ENCODE results near the gene ATXN8OS. TPM values are rescaled to one million over a fixed set of nuclear protein-coding genes. Genes with fewer than 3 reads are reported as not detected.
"Not testable (repeated sequence)": the region's sequence is repeated elsewhere in the genome, so short reads cannot be mapped to it uniquely, and the experiment has no call there.

Gene ATXN8OS
- total RNA-seq, 2 donors from 2014 or later: not detected

DNA sequence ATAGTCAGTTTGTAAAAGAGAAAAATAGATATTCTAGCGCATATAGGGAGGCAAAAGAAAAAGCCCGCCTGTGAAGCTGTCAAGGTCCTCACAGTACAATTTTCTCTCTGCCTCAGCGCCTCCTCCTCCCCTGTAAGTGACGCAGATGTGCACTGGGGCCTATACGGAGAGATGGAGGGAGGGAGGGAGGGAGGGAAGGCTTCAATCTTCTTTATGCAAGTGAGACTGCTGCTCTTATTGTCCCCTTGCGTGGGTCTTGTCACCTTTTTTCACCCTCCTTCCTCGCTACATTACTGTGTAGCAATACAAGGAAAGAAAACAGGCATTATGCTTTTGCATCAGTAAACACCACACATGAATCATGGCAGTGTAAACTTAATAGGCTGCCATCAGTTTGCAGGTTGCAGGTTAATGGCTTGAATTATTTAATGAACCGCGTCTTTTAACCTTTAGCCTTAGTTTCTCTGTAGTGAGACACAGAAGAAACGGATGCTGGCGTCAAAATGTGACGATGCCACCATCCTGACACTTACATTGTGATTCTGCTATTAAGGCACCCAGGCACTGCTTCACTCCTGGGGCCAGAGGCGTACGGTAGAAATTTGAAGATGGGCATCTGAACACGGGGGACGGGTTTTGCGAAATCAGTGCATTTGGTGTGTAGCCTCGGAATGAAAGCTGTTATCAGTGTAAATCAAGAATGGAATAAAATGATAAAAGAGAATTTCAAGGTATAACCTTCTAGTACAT, 905 bp downstream of the ATXN8OS start, which contains the start of gene KLHL1:
KLHL1 (minus strand) TSS at position 97 of the 750 bp plus-strand sequence. CDS start 753 bp downstream, outside the sequence.
- Histone ChIP-seq H3K9me3 (no peaks in the 10 kb centered on the region), H3K27me3 (no peaks in the 10 kb centered on the region), H3K36me3 (replicated peaks in 1 of 2; ENCODE audit: insufficient read depth in 1 of 2, low read depth in 2 of 2) (no peaks in the 10 kb centered on the region), H3K4me1 (peaks cover 9% of the 10 kb centered on the region), H3K4me3 (no peak within 1 kb of the TSS), H3K27ac (no peak within 1 kb of the TSS)
- DNase-seq: no peak
- TF ChIP-seq CTCF (IDR thresholded peaks at IDR 0.05): no peak
- no peak for TF ChIP-seq POLR2A (IDR thresholded peaks at IDR 0.05)
- intact Hi-C loops (cut with DNase I): no loop called here
- WGBS, 2 donors: 59 to 65% methylated on average over 18 of the region's 18 CpGs
- ATAC-seq: no peak

DNA sequence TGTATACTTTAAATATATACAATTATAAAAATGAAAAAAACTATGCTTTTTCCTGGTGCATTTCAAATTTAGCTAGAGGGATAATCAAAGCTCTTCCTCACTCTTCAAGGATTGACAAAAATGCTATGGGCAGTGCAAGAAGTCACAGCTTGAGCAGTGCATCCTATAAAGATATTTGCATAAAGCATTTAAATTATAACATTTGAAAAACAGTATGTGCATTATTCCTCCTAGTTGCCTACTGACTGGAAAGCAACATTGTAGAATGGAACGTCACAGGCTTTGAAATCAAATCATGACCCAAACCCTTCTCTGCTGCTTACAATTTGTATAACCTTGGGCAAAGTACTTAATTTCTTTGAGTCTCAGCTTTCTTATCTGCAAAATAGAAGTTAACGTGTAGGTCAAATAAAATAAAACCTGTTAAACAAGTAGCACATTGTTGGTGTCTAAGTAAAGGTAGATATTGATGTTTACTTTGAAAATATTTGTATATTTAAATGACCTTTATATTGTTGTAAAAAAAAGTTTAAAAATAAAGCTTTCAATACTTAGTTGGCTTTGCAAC, 9.8 kb downstream of the ATXN8OS start:
- DNase-seq (no peak), ATAC-seq (no peak)
- Histone ChIP-seq H3K36me3 (replicated peaks in 1 of 2; ENCODE audit: insufficient read depth in 1 of 2, low read depth in 2 of 2) (no peaks in the 10 kb centered on the region), H3K27me3 (no peaks in the 10 kb centered on the region), H3K4me3 (no peak overlapping the region), H3K4me1 (peaks cover 9% of the 10 kb centered on the region), H3K9me3 (no peaks in the 10 kb centered on the region), H3K27ac (no peak overlapping the region)
- no peak for TF ChIP-seq CTCF (IDR thresholded peaks at IDR 0.05)
- no peak for TF ChIP-seq POLR2A (IDR thresholded peaks at IDR 0.05)
- intact Hi-C loops (cut with DNase I): no loop called here
- 7 to 11% methylated on average over 2 of the region's 2 CpGs for WGBS, 2 donors

DNA sequence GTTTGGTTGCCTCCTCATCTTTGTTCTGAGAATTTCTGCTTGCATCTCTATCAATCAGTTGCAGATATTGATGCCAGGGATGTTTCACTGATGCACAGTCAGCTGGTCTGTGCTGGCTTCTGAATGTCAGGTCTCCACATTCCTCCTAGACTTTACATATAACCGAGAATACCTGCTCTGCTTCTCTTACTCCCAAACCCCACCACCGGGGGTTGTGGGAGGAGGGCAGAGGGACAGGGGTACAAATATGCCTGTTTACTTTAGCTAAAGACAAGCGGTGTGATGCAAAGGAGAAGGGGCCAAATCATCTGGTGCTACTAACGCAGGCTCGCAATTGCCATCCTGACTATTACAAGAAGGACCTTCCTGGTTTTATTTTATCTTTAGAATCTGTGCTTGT, 18.1 kb downstream of the ATXN8OS start:
- intact Hi-C loops (cut with DNase I): no loop called here
- TF ChIP-seq POLR2A (IDR thresholded peaks at IDR 0.05) (no peak), CTCF (IDR thresholded peaks at IDR 0.05) (no peak)
- Histone ChIP-seq H3K9me3 (no peaks in the 10 kb centered on the region), H3K36me3 (replicated peaks in 1 of 2; ENCODE audit: insufficient read depth in 1 of 2, low read depth in 2 of 2) (no peaks in the 10 kb centered on the region), H3K27ac (no peak overlapping the region), H3K27me3 (no peaks in the 10 kb centered on the region), H3K4me3 (no peak overlapping the region), H3K4me1 (no peaks in the 10 kb centered on the region)
- no peak for DNase-seq
- 66 to 76% methylated on average over 5 of the region's 5 CpGs for WGBS, 2 donors
- ATAC-seq: no peak

GRCh38 chr13:70128098-70128497, 20.5 kb downstream of the ATXN8OS start:
- H3K9me3 ChIP-seq: no peaks in the 10 kb centered on the region
- H3K36me3 ChIP-seq (replicated peaks in 1 of 2; ENCODE audit: insufficient read depth in 1 of 2, low read depth in 2 of 2): no peaks in the 10 kb centered on the region
- DNase-seq: no peak
- intact Hi-C loops (cut with DNase I): no loop called here
- H3K27me3 ChIP-seq: no peaks in the 10 kb centered on the region
- WGBS, 2 donors: 70 to 90% methylated on average over 2 of the region's 2 CpGs
- ATAC-seq: no peak
- H3K27ac ChIP-seq: no peak overlapping the region
- TF ChIP-seq POLR2A (IDR thresholded peaks at IDR 0.05) (no peak), CTCF (IDR thresholded peaks at IDR 0.05) (no peak)
- H3K4me3 ChIP-seq: no peak overlapping the region
- H3K4me1 ChIP-seq: no peaks in the 10 kb centered on the region

DNA sequence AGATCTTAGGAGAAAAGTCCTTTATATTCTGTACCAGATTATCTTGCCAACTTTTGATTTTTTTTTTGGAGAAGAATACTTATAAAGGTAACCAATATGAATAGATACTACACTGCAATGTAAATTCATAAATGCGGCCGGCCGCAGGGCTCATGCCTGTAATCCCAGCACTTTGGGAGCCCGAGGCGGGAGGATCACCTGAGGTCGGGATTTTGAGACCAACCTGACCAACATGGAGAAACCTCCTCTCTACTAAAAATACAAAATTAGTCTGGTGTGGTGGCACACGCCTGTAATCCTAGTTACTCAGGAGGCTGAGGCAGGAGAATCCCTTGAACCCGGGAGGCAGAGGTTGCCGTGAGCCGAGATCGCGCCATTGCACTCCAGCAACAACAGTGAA, 35.0 kb downstream of the ATXN8OS start:
- H3K4me1 ChIP-seq; H3K9me3 ChIP-seq; H3K27ac ChIP-seq; H3K36me3 ChIP-seq (replicated peaks in 1 of 2; ENCODE audit: insufficient read depth in 1 of 2, low read depth in 2 of 2); DNase-seq; H3K4me3 ChIP-seq; H3K27me3 ChIP-seq; ATAC-seq; intact Hi-C loops (cut with DNase I): not testable (repeated sequence)
- 89 to 90% methylated on average over 12 of the region's 12 CpGs for WGBS, 2 donors
